ENCODE data around the gene DAND5. TPM values are rescaled to one million over a fixed set of nuclear protein-coding genes. Genes with fewer than 3 reads are reported as not detected.

DAND5 gene
- polyA plus RNA-seq, 3 donors = not detected

DNA sequence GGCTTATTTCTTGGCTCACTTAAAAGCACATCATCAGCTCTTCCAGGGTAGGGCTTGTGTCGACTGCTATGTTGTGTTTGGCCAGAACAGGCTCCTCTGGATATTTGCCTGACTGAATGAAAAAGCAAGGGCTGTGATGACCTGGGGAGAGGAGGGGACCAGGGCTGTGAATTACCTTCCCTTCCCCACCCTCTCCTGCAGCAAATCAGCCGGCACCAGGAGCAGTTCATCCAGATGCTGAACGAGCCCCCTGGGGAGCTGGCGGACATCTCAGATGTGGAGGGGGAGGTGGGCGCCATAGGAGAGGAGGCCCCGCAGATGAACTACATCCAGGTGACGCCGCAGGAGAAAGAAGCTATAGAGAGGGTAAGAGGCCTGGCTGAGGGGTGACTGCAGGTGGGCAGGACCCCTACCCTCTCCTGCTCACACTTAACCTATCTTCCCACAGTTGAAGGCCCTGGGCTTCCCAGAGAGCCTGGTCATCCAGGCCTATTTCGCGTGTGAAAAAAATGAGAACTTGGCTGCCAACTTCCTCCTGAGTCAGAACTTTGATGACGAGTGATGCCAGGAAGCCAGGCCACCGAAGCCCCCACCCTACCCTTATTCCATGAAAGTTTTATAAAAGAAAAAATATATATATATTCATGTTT is 16.8 kb upstream of the DAND5 start:
- Histone ChIP-seq H3K9ac (ENCODE audit: insufficient read depth, low read length, poor library complexity, severe bottlenecking) (peak overlapping the region; percentile 66), H3K27ac (ENCODE audit: low read depth in 1 of 2, low read length in 2 of 2) (peak overlapping the region; percentile 83 to 93), H3K36me3 (replicated peaks in 1 of 2; ENCODE audit: control insufficient read depth in 1 of 2, insufficient read depth in 2 of 2, low read length in 2 of 2) (peaks cover 47 to 69% of the 10 kb centered on the region in 2 donors)

More for the DNA sequence above, 16.8 kb upstream of the DAND5 start:
- Histone ChIP-seq H4K20me1 (ENCODE audit: insufficient read depth, low read length) (no peaks in the 10 kb centered on the region), H3K27me3 (ENCODE audit: control insufficient read depth in 2 of 2, insufficient read depth in 2 of 2, low read length in 2 of 2) (no peaks in the 10 kb centered on the region), H3K4me2 (replicated peaks; ENCODE audit: extremely low read depth, low read length, poor library complexity, severe bottlenecking) (no peak overlapping the region), H3K79me2 (ENCODE audit: insufficient read depth, low read length) (peaks cover 65% of the 10 kb centered on the region), H3K4me3 (replicated peaks in 1 of 3; ENCODE audit: low read depth in 2 of 3, low read length in 3 of 3) (no peak overlapping the region), H3K4me1 (ENCODE audit: control insufficient read depth in 1 of 2, insufficient read depth in 2 of 2, low read length in 2 of 2) (peaks cover 37 to 63% of the 10 kb centered on the region in 2 donors), H2AFZ (ENCODE audit: insufficient read depth, low read depth, low read length, poor library complexity, severe bottlenecking) (no peak overlapping the region), H3K9me3 (replicated peaks in 1 of 2; ENCODE audit: control insufficient read depth in 1 of 2, insufficient read depth in 1 of 2, low read length in 2 of 2) (no peaks in the 10 kb centered on the region)
- intact Hi-C loops (cut with micrococcal nuclease) = no loop called here
- H3K27me3 Mint-ChIP-seq (ENCODE audit: low read depth in 3 of 3) = peaks cover 0 to 1% (median 0%) of the 10 kb centered on the region in 3 donors
- peaks cover 50 to 68% of the 10 kb centered on the region in 2 donors for H3K36me3 Mint-ChIP-seq
- peak; percentile 84 to 94 (median 92) for DNase-seq
- H3K4me1 Mint-ChIP-seq = peaks cover 57% of the 10 kb centered on the region
- 88% methylated on average over 3 of the region's 12 CpGs for WGBS (ENCODE audit: insufficient coverage)
- peak overlapping the region; percentile 85 to 96 (median 90) for H3K27ac Mint-ChIP-seq
- no peak for TF ChIP-seq CTCF (IDR thresholded peaks at IDR 0.05)
- no peak overlapping the region for H3K4me3 Mint-ChIP-seq
- H3K9me3 Mint-ChIP-seq = no peaks in the 10 kb centered on the region

Data from CD14-positive monocyte (primary cell).